HepG2 (cell line): ENCODE data around the gene FAM78B.

ENCODE experiments used
- ARNT2 ChIP-seq: sonication (generic); formaldehyde crosslinking; IDR thresholded peaks from 2 replicates; pipeline ENCODE4 v1.8.0; 2022; ENCODE audit warnings: mild to moderate bottlenecking, low read depth, missing genetic modification reagents, moderate library complexity
- PHF8 ChIP-seq: sonication (generic); formaldehyde crosslinking; IDR thresholded peaks from 2 replicates; pipeline ENCODE4 v1.5.0; 2020; ENCODE audit warnings: missing genetic modification reagents
- ZNF282 ChIP-seq: fragments of 450-650 bp; IDR thresholded peaks from 2 replicates; pipeline ENCODE4 v1.6.1; 2018; ENCODE audit not compliant: partially characterized antibody
- ZNF841 ChIP-seq: sonication (generic); formaldehyde crosslinking; IDR thresholded peaks from 2 replicates; pipeline ENCODE4 v1.8.1; 2023; ENCODE audit warnings: missing genetic modification reagents, borderline replicate concordance
- TF ChIP-seq, protein P1 (sequence below): sonication (generic); formaldehyde crosslinking; IDR thresholded peaks from 2 replicates; pipeline ENCODE4 v1.5.0; 2020; ENCODE audit warnings: mild to moderate bottlenecking, missing genetic modification reagents, moderate library complexity

DNA sequence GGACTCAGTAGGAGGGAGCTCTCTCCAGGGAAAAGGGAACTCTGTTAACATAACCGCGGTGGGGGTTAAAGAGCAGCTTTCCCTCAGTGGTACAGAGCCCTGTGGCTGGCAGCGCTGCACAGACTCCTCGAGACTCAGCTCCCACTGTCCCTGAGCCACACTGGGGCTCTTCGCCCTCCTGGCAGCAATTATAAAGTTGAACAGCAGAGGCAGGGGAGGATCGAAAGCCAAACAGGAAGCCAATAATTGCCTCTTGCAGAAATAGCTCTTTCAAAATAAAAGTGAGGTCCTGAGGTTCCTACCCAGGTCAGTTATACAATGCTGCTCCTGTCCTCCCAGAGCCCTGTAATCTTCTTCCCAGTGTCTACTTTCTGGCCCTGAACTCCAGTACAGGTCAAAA lies 77.0 kb downstream of the FAM78B start:
- TF ChIP-seq ZNF282 = no peak
- TF ChIP-seq, protein P1, sequence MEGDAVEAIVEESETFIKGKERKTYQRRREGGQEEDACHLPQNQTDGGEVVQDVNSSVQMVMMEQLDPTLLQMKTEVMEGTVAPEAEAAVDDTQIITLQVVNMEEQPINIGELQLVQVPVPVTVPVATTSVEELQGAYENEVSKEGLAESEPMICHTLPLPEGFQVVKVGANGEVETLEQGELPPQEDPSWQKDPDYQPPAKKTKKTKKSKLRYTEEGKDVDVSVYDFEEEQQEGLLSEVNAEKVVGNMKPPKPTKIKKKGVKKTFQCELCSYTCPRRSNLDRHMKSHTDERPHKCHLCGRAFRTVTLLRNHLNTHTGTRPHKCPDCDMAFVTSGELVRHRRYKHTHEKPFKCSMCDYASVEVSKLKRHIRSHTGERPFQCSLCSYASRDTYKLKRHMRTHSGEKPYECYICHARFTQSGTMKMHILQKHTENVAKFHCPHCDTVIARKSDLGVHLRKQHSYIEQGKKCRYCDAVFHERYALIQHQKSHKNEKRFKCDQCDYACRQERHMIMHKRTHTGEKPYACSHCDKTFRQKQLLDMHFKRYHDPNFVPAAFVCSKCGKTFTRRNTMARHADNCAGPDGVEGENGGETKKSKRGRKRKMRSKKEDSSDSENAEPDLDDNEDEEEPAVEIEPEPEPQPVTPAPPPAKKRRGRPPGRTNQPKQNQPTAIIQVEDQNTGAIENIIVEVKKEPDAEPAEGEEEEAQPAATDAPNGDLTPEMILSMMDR (CRISPR knock-in tag) = no peak
- no peak for TF ChIP-seq ZNF841 (CRISPR knock-in tag)
- TF ChIP-seq PHF8 (CRISPR knock-in tag) = no peak
- TF ChIP-seq ARNT2 = no peak
